Erythroblast (primary cell): ENCODE measurements around the gene KCTD21.

Experiments
- GATA1 ChIP-seq: IDR thresholded peaks from 2 replicates; pipeline ENCODE4 v1.6.1; 2011; ENCODE audit warnings: low read depth, mild to moderate bottlenecking, control low read depth, low read length, moderate library complexity
- POLR2A ChIP-seq: IDR thresholded peaks from 2 replicates; pipeline ENCODE4 v1.6.1; 2011; ENCODE audit warnings: mild to moderate bottlenecking, low read length

- TF ChIP-seq POLR2A (no peak), GATA1 (no peak)
Observed at GRCh38 chr11:78203184-78203583, 14.8 kb upstream of the KCTD21 start.
